Measurements from ENCODE around the gene ZNF738.
A peak's percentile ranks its signal among the peaks of the same experiment; 100 is the strongest.

- peak in 1 of 2 donors; percentile 17 for TF ChIP-seq POLR2A (IDR thresholded peaks at IDR 0.05)
- TF ChIP-seq, protein P1, sequence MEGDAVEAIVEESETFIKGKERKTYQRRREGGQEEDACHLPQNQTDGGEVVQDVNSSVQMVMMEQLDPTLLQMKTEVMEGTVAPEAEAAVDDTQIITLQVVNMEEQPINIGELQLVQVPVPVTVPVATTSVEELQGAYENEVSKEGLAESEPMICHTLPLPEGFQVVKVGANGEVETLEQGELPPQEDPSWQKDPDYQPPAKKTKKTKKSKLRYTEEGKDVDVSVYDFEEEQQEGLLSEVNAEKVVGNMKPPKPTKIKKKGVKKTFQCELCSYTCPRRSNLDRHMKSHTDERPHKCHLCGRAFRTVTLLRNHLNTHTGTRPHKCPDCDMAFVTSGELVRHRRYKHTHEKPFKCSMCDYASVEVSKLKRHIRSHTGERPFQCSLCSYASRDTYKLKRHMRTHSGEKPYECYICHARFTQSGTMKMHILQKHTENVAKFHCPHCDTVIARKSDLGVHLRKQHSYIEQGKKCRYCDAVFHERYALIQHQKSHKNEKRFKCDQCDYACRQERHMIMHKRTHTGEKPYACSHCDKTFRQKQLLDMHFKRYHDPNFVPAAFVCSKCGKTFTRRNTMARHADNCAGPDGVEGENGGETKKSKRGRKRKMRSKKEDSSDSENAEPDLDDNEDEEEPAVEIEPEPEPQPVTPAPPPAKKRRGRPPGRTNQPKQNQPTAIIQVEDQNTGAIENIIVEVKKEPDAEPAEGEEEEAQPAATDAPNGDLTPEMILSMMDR (IDR thresholded peaks at IDR 0.05): no peak
Measured at GRCh38 chr19:21358768-21359451, at the start of gene ZNF738.

All from sigmoid colon (tissue), 3 donors.